SK-N-MC (cell line): Measurements from ENCODE around the gene NRXN3.

Source experiments
- EZH2 ChIP-seq: fragments of 200-600 bp; sonication (generic); IDR thresholded peaks from one replicate; pipeline ENCODE4 v1.6.1; 2017; ENCODE audit warnings: antibody characterized with exemption
- FOXP2 ChIP-seq: optimal IDR thresholded peaks from 2 replicates; pipeline ENCODE3; 2011; ENCODE audit warnings: mild to moderate bottlenecking, moderate library complexity; ENCODE audit not compliant: insufficient read depth; ENCODE audit errors: extremely low read length, control extremely low read depth
- POLR2AphosphoS5 ChIP-seq: IDR thresholded peaks from 2 replicates; pipeline ENCODE4 v1.6.1; 2012; ENCODE audit warnings: mild to moderate bottlenecking, low read depth, low read length, borderline replicate concordance

DNA sequence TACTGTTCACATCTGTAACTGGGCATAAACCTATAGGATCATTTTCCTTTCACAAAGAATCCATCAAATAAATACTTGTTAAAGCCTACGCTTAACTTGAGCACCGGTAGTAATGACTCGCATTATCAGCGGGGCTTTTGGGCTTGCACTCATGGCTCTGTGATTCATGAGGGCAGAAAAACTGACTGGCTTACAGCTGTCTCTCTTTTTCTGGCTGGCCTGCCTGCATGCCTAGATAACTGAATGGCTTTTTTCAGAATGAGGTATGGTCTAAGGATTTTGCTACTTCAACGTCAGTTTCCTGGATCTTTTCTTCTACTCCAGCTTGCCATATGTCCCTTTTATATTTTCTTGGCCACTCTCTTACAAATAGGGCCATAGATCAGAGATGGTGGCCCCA is 531.1 kb downstream of the NRXN3 start:
- TF ChIP-seq EZH2, result no peak
- no peak for TF ChIP-seq POLR2AphosphoS5
- TF ChIP-seq FOXP2, result no peak
